Measurements from ENCODE around the gene SH3PXD2B.

SH3PXD2B gene

GRCh38 chr5:172454358-172455086 lies at the start of gene SH3PXD2B:
Gene SH3PXD2B, minus strand, starts transcription at chr5:172454525. Its CDS starts 173 bp downstream, at chr5:172454352.
- DNase-seq = peak; percentile 30 to 46

DNA sequence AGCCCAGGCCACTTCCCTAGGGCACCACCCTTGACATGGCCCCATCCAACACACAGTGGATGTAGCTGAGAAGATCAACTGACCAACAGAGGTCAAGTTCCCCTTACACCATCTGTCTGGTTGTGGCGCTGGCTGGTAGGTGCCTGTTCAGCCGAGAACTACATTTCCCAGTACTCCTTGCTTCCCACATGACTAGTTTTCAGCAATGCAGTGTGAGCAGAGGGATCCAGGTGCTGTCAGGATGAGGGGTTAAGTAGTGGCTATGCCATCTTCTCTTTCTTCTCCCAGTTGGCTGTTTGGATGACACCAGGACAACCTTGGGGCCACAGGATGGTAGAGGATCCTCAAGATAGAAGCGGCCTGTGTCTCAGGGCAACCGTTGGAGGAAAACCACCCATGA lies 48.6 kb upstream of the SH3PXD2B start:
- DNase-seq = no peak

GRCh38 chr5:172502410-172502809 lies 48.1 kb upstream of the SH3PXD2B start:
- no peak for DNase-seq

DNA sequence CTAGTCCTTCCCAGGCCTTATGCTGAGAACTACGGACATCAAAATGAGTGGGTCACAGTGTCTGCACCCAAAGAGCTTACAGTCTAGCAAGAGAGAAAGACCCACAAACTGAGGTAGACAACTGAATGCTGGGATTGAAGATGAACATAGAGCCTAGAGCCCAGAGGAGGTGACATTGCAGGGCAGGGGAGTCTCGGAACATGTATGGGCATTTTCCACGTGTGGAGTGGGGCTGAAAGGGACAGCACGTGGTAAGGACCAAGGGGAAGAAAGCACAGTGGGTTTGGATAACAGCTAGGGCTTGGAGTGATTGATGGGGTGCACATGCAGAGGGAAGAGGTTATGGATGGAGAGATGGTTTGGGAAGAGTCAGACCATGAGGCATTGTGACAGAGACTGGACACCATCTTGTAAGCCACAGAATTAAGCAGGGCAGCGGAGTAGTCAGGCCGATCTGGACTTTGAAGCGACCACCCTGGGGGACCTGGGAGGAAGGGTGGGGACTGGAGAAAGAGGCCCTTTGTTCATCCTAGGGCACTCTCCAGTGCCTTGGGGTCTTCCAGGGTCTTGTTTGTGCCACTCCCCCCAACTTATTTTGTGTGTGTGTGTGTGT lies 47.5 kb upstream of the SH3PXD2B start:
- DNase-seq = no peak

DNA sequence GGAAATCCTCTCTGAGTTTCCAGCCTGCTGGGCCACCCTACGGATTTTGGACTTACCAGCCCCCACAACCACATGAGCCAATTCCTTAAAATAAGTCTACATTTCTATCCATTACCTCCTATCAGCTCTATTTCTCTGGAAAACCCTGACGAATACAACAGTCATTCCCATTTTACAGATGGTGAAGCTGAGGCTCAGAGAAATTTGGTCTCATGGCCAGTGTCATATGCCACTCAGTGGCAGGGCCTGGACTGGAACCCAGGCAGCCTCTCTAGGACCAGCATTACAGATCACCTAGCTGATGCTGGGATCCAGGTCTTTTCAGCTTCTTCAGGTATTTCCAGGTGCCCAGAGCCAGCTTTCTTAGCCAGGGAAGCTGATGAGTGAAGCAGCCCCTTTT lies 45.0 kb upstream of the SH3PXD2B start:
- DNase-seq = no peak

DNA sequence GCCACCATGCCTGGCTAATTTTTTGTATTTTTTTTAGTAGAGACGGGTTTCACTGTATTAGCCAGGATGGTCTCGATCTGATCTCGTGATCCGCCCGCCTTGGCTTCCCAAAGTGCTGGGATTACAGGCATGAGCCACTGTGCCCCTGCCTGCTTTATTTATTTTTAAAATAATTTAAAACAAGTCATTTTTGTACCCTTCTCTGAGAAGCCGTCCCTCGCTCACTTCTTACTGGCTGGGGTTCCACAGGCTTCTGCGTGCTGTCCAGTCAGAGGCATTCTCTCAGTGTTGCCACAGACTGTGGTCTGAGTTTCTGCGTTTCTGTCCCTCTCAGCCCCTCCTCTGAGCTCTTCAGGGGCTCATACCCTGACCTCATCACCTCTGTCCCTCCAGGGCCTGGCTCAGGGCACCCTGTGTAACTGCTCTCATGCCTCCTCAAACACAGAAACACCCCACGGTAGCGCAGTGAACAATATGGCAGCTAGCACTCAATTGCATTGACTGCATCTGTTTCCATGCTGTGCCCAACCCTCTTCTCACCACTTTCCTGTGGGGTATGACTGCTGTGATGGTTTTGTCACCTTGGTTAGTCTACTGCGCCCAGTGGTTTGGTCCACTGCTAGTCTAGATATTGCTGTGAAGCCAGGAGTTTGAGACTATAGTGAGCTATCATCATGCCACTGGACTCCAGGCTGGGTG lies 44.3 kb upstream of the SH3PXD2B start:
- no peak for DNase-seq

DNA sequence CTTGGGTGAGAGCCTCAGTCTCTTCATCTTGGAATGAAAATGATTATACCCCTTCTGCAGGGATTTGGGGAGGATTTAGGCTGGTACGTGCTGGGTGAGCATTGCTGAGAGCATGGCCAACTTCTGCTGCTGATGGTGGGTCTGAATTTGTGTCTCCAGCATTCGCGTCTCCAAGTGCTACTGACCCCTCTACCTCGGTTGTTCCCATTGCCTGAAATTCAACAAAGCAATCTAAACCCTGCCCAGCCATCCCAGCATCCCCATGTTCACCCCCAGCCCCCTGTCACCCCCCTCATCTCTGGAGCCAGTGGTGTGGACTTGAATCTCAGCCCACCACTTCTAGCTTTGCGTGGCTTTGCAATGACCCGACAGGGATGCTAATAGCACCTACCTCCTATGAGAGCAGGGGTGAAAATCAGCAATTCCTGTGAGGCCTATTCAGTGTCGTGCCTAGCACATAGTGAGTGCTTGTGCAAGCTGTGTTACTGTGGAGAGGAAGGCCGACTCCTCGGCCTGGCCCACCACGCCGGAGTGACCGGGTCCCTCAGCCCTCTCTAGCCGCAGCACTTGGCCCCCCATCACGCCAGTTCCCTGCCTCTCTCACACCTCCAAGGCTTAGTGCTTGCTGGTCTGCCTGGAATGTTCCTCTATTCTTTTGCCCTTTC lies 43.4 kb upstream of the SH3PXD2B start:
- DNase-seq = no peak

GRCh38 chr5:172496671-172497371 lies 42.5 kb upstream of the SH3PXD2B start:
- DNase-seq = no peak

GRCh38 chr5:172494630-172495505 lies 40.5 kb upstream of the SH3PXD2B start:
- DNase-seq = no peak

GRCh38 chr5:172493906-172494305 lies 39.6 kb upstream of the SH3PXD2B start:
- DNase-seq = no peak

GRCh38 chr5:172493461-172493860 lies 39.1 kb upstream of the SH3PXD2B start:
- no peak for DNase-seq

DNA sequence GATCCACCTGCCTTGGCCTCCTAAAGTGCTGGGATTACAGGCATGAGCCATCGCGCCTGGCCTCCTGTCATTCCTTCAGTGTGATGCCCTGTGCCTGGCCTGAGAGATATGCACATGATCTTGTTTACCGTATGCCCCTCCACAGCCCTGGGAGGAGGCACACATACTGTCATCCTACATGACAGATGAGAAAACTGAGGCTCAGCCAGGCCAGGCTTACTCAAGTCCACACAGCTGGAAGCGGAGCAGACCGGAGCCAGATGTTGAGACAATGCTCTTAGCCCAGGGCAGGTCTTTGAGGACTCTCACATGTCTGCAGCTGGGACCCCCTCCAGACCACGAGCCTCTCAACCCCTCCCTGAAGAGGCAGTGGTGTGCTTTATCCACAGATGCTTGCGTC lies 38.7 kb upstream of the SH3PXD2B start:
- no peak for DNase-seq

GRCh38 chr5:172492097-172492840 lies 37.9 kb upstream of the SH3PXD2B start:
- no peak for DNase-seq

DNA sequence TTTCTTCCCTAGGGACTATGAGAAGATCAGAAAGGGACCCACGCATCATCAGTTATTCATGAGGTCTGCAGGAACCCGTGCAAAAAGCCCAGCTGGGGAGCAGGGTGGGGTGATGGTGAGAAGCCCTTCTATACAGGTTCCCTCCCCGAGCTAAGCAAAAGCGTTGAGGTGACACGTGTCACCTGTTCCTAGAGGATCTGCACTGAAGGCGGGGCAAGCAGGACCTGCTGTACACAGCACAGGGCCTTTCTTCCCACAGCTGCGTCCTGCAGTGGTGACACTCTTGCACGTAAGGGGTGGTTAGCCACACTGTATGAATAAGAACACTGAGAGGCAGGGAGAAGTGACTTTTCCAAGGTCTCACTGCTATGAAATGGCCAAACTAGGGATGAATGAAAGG lies 37.2 kb upstream of the SH3PXD2B start:
- no peak for DNase-seq

GRCh38 chr5:172490514-172491461 lies 36.5 kb upstream of the SH3PXD2B start:
- DNase-seq = no peak

DNA sequence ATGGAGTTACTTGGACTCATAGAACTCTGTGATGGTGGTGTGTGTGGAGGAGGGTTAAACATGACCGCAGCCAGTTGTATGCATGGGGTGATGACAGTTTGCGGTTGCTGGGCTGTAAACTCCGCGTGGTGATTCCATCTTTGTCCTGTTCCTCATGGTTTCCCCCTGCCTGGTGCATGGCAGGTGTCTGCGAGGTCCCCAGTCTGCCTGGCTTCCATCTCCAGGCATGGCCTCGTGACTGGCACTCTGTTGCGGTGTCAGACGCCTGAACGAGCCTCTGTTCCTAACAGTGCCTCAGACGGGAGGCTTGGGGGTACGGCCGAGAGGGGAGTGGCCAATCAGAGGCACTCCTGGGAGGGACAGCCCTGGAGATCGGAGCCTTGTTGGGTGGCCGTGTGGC lies 33.9 kb upstream of the SH3PXD2B start:
- no peak for DNase-seq

- DNase-seq = no peak
Observed at GRCh38 chr5:172487671-172488070, 33.3 kb upstream of the SH3PXD2B start.

GRCh38 chr5:172486912-172487311 lies 32.6 kb upstream of the SH3PXD2B start:
- DNase-seq = no peak

DNA sequence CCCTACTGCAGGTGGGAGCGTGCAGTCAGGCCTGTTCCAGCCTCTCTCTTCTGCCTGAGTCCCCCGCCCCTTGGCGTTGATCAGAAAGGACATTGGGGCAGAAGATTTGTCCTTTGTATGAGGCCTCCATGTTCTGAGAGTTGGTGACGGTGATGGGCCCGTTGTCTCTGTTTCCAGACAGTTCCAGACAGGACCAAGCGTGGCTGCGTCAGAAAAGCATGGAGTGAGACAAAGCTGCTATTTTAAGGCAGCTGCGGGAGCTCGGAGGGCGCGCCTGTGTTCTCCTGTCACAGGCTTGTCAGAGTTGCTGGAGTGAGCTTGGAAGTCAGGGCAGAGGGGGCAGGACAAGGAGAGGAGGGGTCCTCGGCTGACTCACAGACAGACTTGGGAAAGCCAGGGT lies 32.1 kb upstream of the SH3PXD2B start:
- no peak for DNase-seq

Measured in Kasumi-1 (cell line).